ENCODE results near the gene MFAP1. TPM values are rescaled to one million over a fixed set of nuclear protein-coding genes. Genes with fewer than 3 reads are reported as not detected.

Gene MFAP1
- total RNA-seq, 2 experiments from 2014 or later: 33.6 to 35.3 TPM

GRCh38 chr15:43789409-43789808 is 35.1 kb downstream of the MFAP1 start:
- Mint-ChIP-seq H3K27ac (no peak overlapping the region), H3K27me3 (no peaks in the 10 kb centered on the region), H3K4me1 (peaks cover 19% of the 10 kb centered on the region), H3K9me3 (no peaks in the 10 kb centered on the region), H3K4me3 (no peak overlapping the region), H3K36me3 (peaks cover 7% of the 10 kb centered on the region)
- POLR2A ChIA-PET: interaction anchor here (0.6 to 6.9 kb wide), 2 partner anchors 12 to 1225 kb away, joined by 5 to 80 read pairs; partner anchors contain the start of gene ELL3
- DNase-seq: no peak
- no peak for ATAC-seq (ENCODE audit: low read depth)

DNA sequence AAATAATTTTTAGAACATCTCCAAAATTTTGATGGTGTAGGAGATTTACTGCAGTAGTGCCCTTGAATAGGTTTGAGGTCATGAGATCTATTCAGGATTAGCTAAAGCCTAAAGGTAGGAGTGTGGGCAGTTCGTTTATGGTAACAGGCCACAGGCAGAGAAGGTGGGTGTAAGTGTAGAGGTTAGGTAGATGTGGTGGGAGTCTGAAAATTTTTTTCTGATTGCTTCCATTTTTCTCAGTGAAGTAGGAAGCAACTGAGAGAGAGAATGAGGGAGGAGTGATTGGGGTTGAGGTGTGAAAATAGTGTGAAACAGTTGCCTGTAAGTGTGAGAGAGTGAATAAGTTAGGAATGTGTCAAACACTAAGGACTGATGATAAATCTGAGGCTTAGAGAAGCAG is 45.5 kb downstream of the MFAP1 start:
- Mint-ChIP-seq H3K9me3 (no peaks in the 10 kb centered on the region), H3K27ac (peak overlapping the region; percentile 37), H3K27me3 (no peaks in the 10 kb centered on the region), H3K36me3 (peaks cover 2% of the 10 kb centered on the region), H3K4me3 (peak overlapping the region; percentile 24), H3K4me1 (peaks cover 13% of the 10 kb centered on the region)
- POLR2A ChIA-PET: interaction anchor here (0.6 to 5.8 kb wide), 2 partner anchors 12 to 1200 kb away, joined by 3 to 80 read pairs; partner anchors contain the start of gene SERF2
- DNase-seq: no peak
- ATAC-seq (ENCODE audit: low read depth): no peak

- no peaks in the 10 kb centered on the region for H3K27me3 Mint-ChIP-seq
- POLR2A ChIA-PET: interaction anchor here (0.6 to 5.8 kb wide), 10 partner anchors 8 to 267 kb away, joined by 3 to 80 read pairs (median 8); partner anchors contain the start of genes HYPK, MFAP1, PDIA3 and SERF2
Measured at GRCh38 chr15:43777267-43777914, 47.1 kb downstream of the MFAP1 start.

DNA sequence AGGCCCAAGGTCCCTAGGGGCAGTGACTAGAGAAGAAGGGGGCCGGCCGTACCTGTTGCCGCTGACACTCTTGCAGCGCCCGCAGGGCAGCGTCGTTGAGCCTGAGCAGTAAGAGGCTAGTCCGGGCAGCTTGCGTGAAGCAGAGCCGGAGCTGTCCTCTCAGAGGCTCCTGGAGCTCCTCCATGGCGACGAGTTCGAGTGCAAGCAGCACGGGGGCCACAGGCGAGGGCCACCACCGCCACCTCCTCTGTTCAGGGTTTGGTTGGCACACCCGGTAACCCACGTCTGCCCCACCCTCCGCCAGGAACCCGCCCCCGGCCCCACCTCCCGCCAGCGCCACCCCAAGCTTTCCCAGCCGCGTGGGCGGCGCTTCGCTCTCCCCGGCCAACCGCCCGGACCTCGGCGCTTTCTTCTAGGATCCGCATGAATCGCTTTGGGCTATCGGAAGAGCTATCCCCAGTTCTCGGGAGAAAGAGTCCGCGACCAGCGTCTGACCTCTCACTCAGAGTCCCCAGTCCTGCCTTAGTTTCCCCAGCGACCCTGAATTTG is 47.7 kb downstream of the MFAP1 start, which contains the start of gene ELL3:
Gene ELL3 (minus strand): TSS at position 249 of the 549 bp plus-strand sequence. CDS start 65 bp downstream, at position 184.
- H3K9me3 Mint-ChIP-seq: no peaks in the 10 kb centered on the region
- H3K27me3 Mint-ChIP-seq: no peaks in the 10 kb centered on the region
- POLR2A ChIA-PET: interaction anchor here (0.6 to 5.8 kb wide), 11 partner anchors 9 to 406 kb away, joined by 3 to 80 read pairs (median 8); partner anchors contain the start of genes HYPK, MFAP1, PDIA3 and SERF2
- H3K4me1 Mint-ChIP-seq: peaks cover 13% of the 10 kb centered on the region
- H3K36me3 Mint-ChIP-seq: peaks cover 5% of the 10 kb centered on the region
- peak within 1 kb of the TSS; percentile 93 for H3K27ac Mint-ChIP-seq
- DNase-seq: peak; percentile 84
- peak; percentile 71 for ATAC-seq (ENCODE audit: low read depth)
- peak within 1 kb of the TSS; percentile 91 for H3K4me3 Mint-ChIP-seq

More at GRCh38 chr15:43777267-43777914, 47.1 kb downstream of the MFAP1 start:
- peak overlapping the region; percentile 91 for H3K4me3 Mint-ChIP-seq
- ATAC-seq (ENCODE audit: low read depth): peak; percentile 87
- peaks cover 13% of the 10 kb centered on the region for H3K4me1 Mint-ChIP-seq
- DNase-seq: peak; percentile 88
- peak overlapping the region; percentile 93 for H3K27ac Mint-ChIP-seq
- H3K36me3 Mint-ChIP-seq: peaks cover 5% of the 10 kb centered on the region
- H3K9me3 Mint-ChIP-seq: no peaks in the 10 kb centered on the region

DNA sequence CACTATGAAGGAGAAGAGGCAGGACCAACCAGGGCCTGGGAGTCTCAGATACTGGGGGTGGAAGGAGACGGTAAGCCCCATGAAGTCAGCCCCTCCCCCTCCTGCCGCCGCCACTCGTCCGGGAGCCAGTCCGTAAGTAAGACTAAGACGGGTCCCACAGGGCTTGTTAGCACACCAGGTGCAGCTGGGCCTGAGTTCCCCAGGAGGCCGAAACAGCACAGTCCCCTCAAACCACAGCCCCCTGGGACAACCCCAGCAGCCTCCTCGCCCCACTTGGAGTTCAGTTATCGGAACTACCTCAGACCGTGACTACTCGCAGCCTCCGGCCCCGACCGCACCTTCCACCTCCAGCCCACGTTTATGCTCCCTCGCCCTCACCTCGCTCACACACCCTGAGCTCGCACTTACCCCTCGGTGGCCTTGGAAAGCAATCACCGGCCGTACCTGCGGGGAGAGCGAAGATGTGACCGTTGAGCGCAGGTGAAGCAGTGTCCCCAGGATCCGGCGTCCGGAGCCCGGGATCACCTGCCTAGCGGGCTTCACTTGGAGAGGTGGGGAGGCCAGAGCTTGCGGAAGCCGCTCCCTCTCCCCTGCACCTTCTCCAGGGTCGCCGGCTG is 48.3 kb downstream of the MFAP1 start:
- DNase-seq (no peak), ATAC-seq (ENCODE audit: low read depth) (no peak)
- Mint-ChIP-seq H3K9me3 (no peaks in the 10 kb centered on the region), H3K27ac (peak overlapping the region; percentile 93), H3K27me3 (no peaks in the 10 kb centered on the region), H3K4me1 (peaks cover 13% of the 10 kb centered on the region), H3K36me3 (peaks cover 6% of the 10 kb centered on the region), H3K4me3 (peak overlapping the region; percentile 91)
- POLR2A ChIA-PET: interaction anchor here (0.6 to 5.8 kb wide), 10 partner anchors 14 to 405 kb away, joined by 3 to 80 read pairs (median 6); partner anchors contain the start of genes HYPK, MFAP1, PDIA3 and SERF2

- peak overlapping the region; percentile 93 for H3K27ac Mint-ChIP-seq
- H3K4me3 Mint-ChIP-seq: no peak overlapping the region
- DNase-seq (no peak), ATAC-seq (ENCODE audit: low read depth) (no peak)
- POLR2A ChIA-PET: interaction anchor here (1.6 to 5.8 kb wide), 5 partner anchors 15 to 265 kb away, joined by 7 to 80 read pairs (median 15); partner anchors contain the start of genes HYPK, PDIA3, SERF2 and SERINC4
- H3K36me3 Mint-ChIP-seq: peaks cover 9% of the 10 kb centered on the region
- H3K27me3 Mint-ChIP-seq: no peaks in the 10 kb centered on the region
- H3K9me3 Mint-ChIP-seq: no peaks in the 10 kb centered on the region
- peaks cover 11% of the 10 kb centered on the region for H3K4me1 Mint-ChIP-seq
Measured at GRCh38 chr15:43775411-43775965, 49.0 kb downstream of the MFAP1 start.

- no peak overlapping the region for H3K4me3 Mint-ChIP-seq
- H3K27ac Mint-ChIP-seq: no peak overlapping the region
- H3K36me3 Mint-ChIP-seq: peaks cover 21% of the 10 kb centered on the region
- POLR2A ChIA-PET: interaction anchor here (1.0 to 5.8 kb wide), 3 partner anchors 17 to 54 kb away, joined by 3 to 80 read pairs (median 7); partner anchors contain the start of genes PDIA3 and SERF2
- H3K9me3 Mint-ChIP-seq: no peaks in the 10 kb centered on the region
- DNase-seq (no peak), ATAC-seq (ENCODE audit: low read depth) (no peak)
- H3K4me1 Mint-ChIP-seq: peaks cover 9% of the 10 kb centered on the region
- H3K27me3 Mint-ChIP-seq: no peaks in the 10 kb centered on the region
Measured at GRCh38 chr15:43774062-43774461, 50.4 kb downstream of the MFAP1 start.

- POLR2A ChIA-PET: no interaction called here
- H3K27me3 Mint-ChIP-seq: no peaks in the 10 kb centered on the region
- ATAC-seq (ENCODE audit: low read depth): no peak
- peaks cover 22% of the 10 kb centered on the region for H3K36me3 Mint-ChIP-seq
- no peaks in the 10 kb centered on the region for H3K9me3 Mint-ChIP-seq
- H3K27ac Mint-ChIP-seq: no peak overlapping the region
- DNase-seq: no peak
- peaks cover 5% of the 10 kb centered on the region for H3K4me1 Mint-ChIP-seq
- no peak overlapping the region for H3K4me3 Mint-ChIP-seq
Measured at GRCh38 chr15:43772624-43773023, 51.9 kb downstream of the MFAP1 start.

- H3K36me3 Mint-ChIP-seq: peaks cover 25% of the 10 kb centered on the region
Measured at GRCh38 chr15:43771816-43772215, 52.7 kb downstream of the MFAP1 start.

GRCh38 chr15:43769584-43770228 is 54.8 kb downstream of the MFAP1 start:
- Mint-ChIP-seq H3K4me1 (peaks cover 3% of the 10 kb centered on the region), H3K4me3 (no peak overlapping the region), H3K9me3 (no peaks in the 10 kb centered on the region), H3K27ac (no peak overlapping the region), H3K27me3 (no peaks in the 10 kb centered on the region), H3K36me3 (peaks cover 31% of the 10 kb centered on the region)
- DNase-seq (peak; percentile 59), ATAC-seq (ENCODE audit: low read depth) (peak; percentile 55)
- POLR2A ChIA-PET: interaction anchor here (1.1 kb wide), 1 partner anchor 31 kb away, joined by 4 read pairs; the partner anchor contains the start of gene HYPK

More at GRCh38 chr15:43771816-43772215, 52.7 kb downstream of the MFAP1 start:
- Mint-ChIP-seq H3K27ac (no peak overlapping the region), H3K4me3 (no peak overlapping the region), H3K9me3 (no peaks in the 10 kb centered on the region), H3K27me3 (no peaks in the 10 kb centered on the region), H3K4me1 (peaks cover 5% of the 10 kb centered on the region)
- ATAC-seq (ENCODE audit: low read depth): no peak
- DNase-seq: no peak
- POLR2A ChIA-PET: no interaction called here

- no peaks in the 10 kb centered on the region for H3K4me1 Mint-ChIP-seq
- peaks cover 23% of the 10 kb centered on the region for H3K36me3 Mint-ChIP-seq
- H3K27ac Mint-ChIP-seq: no peak overlapping the region
- POLR2A ChIA-PET: no interaction called here
- DNase-seq: no peak
- no peaks in the 10 kb centered on the region for H3K27me3 Mint-ChIP-seq
- H3K9me3 Mint-ChIP-seq: no peaks in the 10 kb centered on the region
- no peak overlapping the region for H3K4me3 Mint-ChIP-seq
- no peak for ATAC-seq (ENCODE audit: low read depth)
Measured at GRCh38 chr15:43763819-43764446, 60.6 kb downstream of the MFAP1 start.

GRCh38 chr15:43762824-43763223 is 61.7 kb downstream of the MFAP1 start:
- ATAC-seq (ENCODE audit: low read depth): no peak
- no peak overlapping the region for H3K4me3 Mint-ChIP-seq
- POLR2A ChIA-PET: no interaction called here
- no peaks in the 10 kb centered on the region for H3K4me1 Mint-ChIP-seq
- no peaks in the 10 kb centered on the region for H3K27me3 Mint-ChIP-seq
- no peaks in the 10 kb centered on the region for H3K9me3 Mint-ChIP-seq
- H3K27ac Mint-ChIP-seq: no peak overlapping the region
- H3K36me3 Mint-ChIP-seq: peaks cover 22% of the 10 kb centered on the region
- no peak for DNase-seq
